Measurements from ENCODE around the gene GNG10. TPM values are rescaled to one million over a fixed set of nuclear protein-coding genes. Genes with fewer than 3 reads are reported as not detected.

The GNG10 gene
- total RNA-seq, 1 donor from 2014 or later: 47.9 TPM

Other genes starting within 250 kb of the GNG10 start
- 56.3 TPM for gene ECPAS, start 177.2 kb upstream of the GNG10 start, total RNA-seq (ENCODE audit: insufficient read depth, low replicate concordance)
- 14.2 TPM for gene ZNF483, start 136.4 kb upstream of the GNG10 start, total RNA-seq (ENCODE audit: insufficient read depth, low replicate concordance)
- 21.7 TPM for gene PTGR1, start 62.0 kb upstream of the GNG10 start, total RNA-seq (ENCODE audit: insufficient read depth, low replicate concordance)
- gene DNAJC25, start 30.3 kb upstream of the GNG10 start, total RNA-seq (ENCODE audit: insufficient read depth, low replicate concordance): 10.6 TPM
- gene SHOC1, start 133.3 kb downstream of the GNG10 start, total RNA-seq (ENCODE audit: insufficient read depth, low replicate concordance): 3.6 TPM
- 61.6 TPM for gene UGCG, start 235.2 kb downstream of the GNG10 start, total RNA-seq (ENCODE audit: insufficient read depth, low replicate concordance)